Raji (cell line): Measurements from ENCODE around the gene ITGB3BP.

Experiments used
- POLR2A ChIP-seq: IDR thresholded peaks from 2 replicates; pipeline ENCODE4 v1.6.1; 2011; ENCODE audit warnings: low read depth, low read length, control low read depth; ENCODE audit not compliant: insufficient read depth

ITGB3BP gene

DNA sequence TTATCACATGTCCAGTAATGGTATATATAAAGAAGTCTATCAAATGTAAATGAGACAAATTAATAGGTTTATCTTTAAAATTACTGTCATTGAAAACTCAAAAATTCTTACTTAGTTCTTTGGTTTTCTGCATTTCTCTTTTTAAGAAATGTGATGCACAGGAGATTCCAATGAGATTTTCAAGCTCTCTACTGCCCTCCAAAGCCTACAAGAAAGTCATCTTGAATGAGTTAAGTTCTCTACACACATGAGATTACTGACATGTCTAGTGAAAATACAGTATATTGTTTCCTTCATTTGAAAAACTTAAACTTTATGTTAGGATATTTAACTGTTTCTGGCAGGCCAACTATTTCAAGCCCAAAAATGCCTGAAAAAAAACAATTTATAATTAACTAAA, 68.8 kb downstream of the ITGB3BP start:
- TF ChIP-seq POLR2A, result no peak

DNA sequence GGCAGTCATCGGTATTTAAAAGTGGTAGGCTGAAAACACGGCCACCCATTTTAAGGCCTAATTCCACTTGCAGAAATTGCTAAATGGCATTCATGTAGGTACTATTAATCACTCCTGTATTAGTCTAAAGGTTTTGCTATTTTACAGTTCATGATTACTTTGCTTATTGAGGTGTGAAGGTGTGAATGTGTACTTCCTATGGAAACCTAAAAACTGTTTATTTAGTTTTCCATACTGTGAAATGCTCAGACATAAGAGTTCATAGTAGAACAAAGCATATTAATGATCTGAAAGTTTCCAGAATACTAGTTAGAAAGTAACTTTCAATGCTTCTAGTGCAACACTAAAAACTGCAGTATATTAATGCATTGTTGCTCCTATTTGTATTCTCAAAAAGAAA, 69.8 kb downstream of the ITGB3BP start:
- no peak for TF ChIP-seq POLR2A

DNA sequence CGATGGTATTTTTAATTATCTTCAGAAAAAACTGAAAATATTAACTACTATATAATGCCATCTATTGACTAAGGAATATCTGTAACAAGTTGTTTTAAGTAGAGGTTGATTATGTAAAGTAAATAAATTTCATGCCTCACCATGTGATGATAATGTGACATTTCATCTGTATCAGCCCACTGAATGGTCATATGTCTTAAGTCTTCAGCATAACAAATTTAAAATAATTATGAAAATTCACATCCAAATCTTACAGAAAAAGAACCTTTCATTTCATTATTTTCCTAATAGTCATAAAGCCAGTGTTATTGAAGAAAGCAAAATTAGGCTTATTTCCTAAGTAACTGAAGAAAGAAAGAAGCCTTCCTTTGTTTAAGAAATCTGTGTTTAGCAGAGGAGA, 72.6 kb downstream of the ITGB3BP start:
- TF ChIP-seq POLR2A, result no peak

DNA sequence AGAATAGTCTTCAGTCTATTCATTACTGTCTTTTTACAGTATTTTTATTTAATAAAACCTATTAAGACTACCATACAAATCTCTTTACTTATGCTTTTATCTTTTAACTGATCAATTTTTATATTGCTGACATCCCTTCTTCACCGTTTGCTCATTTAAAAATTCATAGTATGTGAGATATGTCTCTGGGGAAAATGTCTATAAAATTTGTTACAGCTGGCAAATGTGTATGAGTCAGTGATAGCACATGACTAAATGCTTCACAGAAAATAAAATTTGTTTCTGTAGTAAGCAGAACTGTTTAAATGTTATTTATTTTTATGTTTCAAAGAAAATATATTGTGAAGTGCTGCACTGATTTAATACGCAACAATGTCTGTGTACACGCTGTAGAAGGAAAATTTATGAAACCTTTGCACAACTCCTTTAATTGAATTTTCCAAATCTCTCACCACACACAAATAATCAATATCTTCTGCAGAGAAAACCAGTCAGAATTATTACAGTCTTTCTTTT, 74.2 kb downstream of the ITGB3BP start:
- TF ChIP-seq POLR2A, result no peak

DNA sequence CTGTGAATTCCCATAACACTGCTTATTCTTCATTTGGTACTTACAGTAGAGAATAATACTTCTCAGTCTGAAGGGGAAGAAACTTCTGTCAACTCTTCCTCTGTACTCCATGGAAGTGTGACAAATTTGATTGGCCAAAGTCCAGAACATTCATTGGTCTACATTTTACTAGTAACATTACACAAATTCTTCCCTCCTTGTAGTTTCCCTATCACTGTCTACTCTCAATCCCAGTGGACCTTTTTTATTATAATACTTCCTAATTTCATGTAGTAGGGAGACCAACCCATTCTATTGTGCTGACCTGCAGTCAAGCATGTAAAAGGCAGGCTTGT, 80.9 kb downstream of the ITGB3BP start:
- TF ChIP-seq POLR2A, result no peak

DNA sequence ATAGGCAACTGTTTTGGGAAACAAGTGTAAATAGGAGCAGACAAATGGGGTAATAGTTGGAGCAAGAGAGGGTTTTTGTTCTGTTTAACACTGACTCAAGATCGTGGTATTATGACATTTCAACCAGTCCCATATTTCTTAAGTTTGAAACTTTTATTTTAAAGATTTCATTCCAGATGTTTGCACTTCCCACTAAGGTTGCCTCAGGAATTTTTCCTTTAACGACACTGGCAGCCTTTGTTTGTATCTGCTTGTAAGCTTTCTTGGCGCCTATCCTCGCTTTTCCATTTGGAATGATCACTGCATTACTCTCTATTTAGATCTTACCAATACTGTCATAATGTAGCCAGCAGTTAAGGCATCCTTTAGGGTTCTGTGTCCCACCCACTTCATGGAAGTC, 87.9 kb downstream of the ITGB3BP start:
- TF ChIP-seq POLR2A, result no peak

DNA sequence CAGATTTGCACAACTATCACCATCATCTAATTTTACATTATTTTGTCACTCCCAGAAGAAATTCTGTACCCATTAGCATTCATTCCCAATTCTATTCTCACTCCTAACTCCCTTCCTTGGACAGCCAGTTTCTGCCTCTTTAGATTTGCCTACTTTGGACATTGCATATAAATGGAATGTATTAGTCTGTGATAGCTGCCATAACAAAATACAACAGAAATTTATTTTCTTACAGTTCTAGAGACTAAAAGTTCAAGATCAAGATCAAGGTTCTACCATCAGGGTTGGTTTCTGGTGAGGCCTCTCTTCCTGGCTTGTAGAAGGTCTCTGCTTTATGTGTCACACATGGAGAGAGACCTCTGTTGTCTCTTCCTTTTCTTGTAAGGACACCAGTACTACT, 93.7 kb downstream of the ITGB3BP start:
- TF ChIP-seq POLR2A, result no peak

DNA sequence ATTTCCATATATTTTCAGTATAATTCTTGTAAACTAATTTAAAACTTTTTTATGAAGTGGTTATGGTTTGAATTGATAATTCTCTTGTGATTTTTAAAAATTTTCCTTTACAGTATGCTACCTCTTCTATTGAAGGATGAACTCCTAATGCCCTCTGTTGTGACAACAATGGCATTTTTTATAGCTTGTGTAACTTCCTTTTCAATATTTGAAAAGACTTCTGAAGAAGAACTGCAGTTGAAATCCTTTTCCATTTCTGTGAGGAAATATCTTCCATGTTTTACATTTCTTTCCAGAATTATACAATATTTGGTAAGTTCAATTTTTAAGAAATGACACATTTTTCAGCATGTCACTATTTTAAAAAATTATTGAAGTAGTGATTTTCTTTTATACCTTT, 94.2 kb downstream of the ITGB3BP start:
- TF ChIP-seq POLR2A, result no peak

DNA sequence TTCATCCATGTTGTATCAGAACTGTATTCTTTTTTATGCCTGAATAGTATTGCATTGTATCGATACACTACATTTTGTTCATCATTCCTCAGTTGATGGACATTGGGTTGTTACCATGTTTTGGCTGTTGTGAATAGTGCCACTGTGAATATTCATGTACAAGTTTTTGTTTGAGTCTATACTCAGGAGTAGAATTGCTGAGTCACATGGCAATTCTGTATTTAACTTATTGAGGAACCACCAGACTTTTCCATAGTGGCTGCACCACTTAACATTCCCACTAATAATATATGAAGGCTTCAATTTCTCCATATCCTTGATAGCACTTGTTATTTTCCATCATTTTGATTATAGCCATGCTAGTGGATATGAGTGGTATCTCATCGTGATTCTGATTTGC, 99.4 kb downstream of the ITGB3BP start:
- no peak for TF ChIP-seq POLR2A

DNA sequence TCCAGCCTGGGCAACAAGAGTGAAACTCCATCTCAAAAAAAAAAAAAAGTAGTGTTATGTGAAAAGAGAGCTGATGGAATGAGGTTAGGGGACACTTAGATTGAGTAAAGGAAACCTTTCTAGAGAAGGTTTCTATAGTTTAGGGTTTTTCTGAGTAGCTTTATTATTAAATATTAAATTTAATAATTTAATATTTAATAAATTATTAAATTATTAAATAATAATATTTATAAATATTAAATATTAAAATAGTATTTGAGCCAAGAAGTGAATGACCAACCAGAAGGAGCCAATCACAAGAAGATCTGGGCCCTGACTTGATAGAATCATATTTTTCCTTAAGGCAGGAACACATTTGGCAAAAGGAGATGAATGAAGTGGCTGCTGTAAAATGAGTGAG, 104.9 kb downstream of the ITGB3BP start:
- no peak for TF ChIP-seq POLR2A

DNA sequence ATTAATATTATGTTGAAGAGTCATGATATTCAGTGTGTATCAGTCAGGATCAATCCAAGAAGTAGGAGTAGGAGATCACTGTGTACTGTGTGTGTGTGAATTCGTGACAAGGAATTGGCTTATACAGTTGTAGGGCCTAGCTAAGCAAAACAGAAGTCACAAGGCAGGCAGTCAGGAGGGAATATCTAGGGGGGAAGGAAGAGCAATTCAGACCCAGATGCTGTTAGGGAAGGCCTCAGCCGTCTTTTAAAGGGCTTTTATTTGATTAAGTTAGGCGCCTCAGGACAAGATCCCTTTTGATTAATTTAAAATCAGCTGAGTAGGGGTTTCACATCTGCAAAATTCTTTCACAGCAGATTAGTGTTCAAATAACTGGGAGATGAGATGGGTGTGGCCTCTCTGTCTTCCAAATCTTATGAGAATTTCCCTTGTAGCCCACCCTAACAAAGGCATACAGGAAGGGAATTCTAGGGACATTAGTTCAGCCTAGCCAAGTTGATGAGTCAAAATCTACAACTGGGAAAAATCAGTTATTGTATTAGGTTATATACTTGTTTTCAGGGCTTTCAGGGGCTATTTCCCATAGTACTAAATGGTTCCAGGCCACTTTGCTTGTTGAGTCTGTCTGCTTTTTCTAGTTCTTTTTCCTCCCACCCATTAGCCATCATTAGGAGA, 108.2 kb downstream of the ITGB3BP start:
- no peak for TF ChIP-seq POLR2A

DNA sequence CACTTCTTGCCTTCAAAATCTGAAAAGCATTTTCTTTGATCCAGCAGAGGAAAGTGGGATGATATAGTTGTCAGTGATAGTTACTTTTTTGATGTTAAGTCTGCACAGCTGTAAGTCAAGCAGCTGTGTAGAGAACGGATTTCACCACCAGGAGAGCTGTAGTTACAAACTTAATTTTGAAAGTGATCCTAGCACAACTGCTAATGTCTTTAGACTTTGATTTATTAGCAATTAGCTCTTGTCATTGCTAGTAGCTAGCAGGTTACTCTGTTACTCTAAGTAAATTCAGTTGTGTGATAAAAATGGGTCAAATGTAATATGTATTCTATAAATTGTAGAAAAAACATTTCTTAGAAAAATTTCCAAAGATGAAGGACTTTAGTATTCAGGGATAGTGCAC, 109.6 kb downstream of the ITGB3BP start:
- TF ChIP-seq POLR2A, result no peak

DNA sequence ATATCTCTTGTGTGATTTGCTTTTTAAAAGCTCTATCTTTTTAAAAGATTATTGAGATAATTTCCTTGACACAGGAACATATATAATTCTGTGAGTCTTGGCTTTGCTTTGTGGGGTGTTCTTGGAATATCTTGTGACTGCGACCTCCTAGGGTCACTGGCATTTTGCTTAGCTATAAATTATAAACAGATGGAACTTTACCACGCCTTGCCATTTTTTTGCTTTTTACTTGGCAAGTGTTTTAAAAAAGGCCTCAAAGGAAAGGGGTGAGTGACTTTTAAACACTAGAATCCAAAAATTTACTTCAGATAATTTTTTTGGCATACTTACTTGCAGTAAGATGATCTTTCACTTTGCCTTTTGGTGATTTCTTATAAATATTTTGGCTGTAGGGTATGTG, 112.0 kb downstream of the ITGB3BP start:
- TF ChIP-seq POLR2A, result no peak

DNA sequence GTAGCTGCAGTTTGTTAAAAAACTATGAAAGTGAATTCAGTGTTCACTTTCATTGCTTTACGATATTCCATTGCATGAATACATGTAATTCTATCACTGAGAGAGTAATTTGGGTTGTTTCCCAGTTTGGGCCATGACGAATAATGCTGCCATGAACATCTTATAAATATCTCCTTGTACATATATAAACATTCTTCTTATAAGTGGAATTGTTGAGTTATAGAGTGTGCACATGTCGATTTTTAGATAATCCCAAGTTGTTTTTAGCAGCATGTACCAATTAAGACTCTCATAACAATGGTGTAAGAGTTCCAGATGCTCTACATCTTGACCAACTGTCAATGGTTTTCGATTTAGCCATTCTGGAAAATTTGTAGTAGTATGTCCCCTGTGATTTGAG, 114.7 kb downstream of the ITGB3BP start:
- no peak for TF ChIP-seq POLR2A

DNA sequence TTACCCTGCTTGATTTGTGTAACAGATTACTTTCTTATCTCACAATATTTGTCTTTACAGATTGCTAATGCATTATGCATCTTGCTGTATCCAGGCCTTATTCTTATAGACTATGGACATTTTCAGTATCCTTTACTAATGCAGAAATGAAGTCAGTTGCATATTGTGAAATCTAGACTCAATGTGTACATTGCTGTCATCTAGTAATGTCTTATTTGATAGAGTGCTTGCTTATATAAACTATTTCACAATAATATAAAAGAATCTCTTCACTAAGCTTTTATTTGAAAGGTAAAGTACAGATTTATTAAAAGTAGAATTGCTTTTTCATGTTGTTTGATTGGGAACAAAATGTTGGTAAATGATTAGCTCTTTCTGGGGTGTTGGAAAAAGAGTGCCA, 116.0 kb downstream of the ITGB3BP start:
- TF ChIP-seq POLR2A, result no peak

DNA sequence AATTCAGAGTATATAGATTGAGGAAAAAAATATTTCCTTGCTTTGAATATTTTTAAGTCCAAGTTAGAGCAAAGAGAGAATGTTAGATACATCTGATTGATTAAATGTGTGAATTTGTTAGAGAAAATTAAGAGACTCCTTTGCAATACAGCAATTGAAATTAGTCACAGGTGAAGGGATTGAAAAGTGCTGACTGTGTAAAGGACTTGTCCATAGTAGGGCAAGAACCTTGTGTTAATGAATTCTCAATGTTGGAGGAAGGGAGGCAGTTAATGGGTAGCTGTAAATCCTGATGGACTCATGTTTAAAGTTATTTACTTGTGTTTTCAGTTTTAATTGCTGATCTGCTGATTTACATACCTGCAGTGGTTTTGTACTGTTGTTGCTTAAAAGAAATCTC, 117.0 kb downstream of the ITGB3BP start:
- TF ChIP-seq POLR2A, result no peak

DNA sequence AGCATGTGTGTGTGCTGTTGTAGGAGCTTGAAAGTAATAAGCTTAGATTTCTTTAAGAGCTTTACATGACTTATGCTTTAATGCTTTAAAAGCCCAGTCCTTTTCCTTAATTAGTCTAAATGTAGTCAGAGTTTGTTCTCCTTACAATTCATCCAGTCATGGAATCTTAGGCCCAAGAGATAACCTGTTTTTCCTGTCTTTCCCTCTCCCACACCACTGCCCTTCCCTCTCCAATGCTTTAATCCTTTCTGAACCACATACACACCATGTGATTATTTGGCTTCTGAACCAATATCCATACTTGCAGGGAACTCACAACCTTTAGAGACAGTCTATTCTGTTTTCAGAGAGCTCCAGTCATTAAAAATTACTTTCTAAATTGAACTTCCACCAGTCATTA, 118.0 kb downstream of the ITGB3BP start:
- TF ChIP-seq POLR2A, result no peak
